ENCODE results near the gene DMD. TPM values are rescaled to one million over a fixed set of nuclear protein-coding genes. Genes with fewer than 3 reads are reported as not detected.

DMD gene
- total RNA-seq, 1 donor from 2014 or later: 1.7 TPM

DNA sequence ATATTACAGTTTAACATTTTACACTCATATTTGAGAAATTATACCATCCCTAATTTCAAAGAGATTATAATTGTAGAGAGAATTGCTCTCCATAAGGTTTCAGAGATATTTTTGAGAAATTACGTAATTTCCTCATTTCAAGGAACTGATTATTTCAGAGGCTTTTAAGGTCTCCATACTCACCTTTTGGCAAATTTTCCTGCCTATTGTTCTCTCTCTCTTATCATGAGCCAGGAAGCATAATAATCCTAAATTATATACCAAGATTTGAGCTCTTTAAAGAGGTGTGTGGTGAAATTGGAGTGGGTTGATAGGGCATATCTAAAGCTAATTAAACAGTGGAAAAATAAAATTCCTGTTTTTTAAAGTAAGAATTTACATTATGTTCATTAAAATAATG, 1890.6 kb downstream of the DMD start:
- no peak overlapping the region for H3K4me3 Mint-ChIP-seq (ENCODE audit: unreplicated experiment)
- H3K36me3 Mint-ChIP-seq (ENCODE audit: unreplicated experiment): no peaks in the 10 kb centered on the region
- no peak for DNase-seq
- no peaks in the 10 kb centered on the region for H3K9me3 Mint-ChIP-seq (ENCODE audit: unreplicated experiment)
- TF ChIP-seq CTCF (IDR thresholded peaks at IDR 0.05; ENCODE audit: partially characterized antibody, unreplicated experiment): no peak
- no peaks in the 10 kb centered on the region for H3K27me3 Mint-ChIP-seq (ENCODE audit: unreplicated experiment)
- H3K27ac Mint-ChIP-seq (ENCODE audit: unreplicated experiment): no peak overlapping the region
- H3K4me1 Mint-ChIP-seq (ENCODE audit: low read depth, unreplicated experiment): peaks cover 3% of the 10 kb centered on the region

DNA sequence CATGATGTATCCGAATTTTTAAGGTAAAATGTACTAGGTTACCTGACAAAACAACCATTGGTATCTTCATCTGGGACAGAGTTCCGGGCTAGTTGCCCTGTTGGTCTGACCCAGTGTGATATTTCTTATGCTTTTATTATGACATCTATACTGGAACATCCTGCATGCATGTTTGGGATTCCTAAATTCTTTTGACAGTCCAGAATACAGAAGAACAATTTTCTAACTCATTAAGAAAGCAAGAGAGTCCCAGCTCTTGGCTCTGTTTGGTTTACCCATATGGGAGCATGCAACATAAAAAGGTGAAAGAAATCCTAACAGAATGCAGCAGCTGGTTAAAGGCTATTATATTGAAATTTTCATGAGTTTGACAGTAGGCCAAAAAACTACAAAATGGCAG, 1891.8 kb downstream of the DMD start:
- Mint-ChIP-seq H3K27me3 (ENCODE audit: unreplicated experiment) (no peaks in the 10 kb centered on the region), H3K36me3 (ENCODE audit: unreplicated experiment) (no peaks in the 10 kb centered on the region), H3K27ac (ENCODE audit: unreplicated experiment) (no peak overlapping the region), H3K4me1 (ENCODE audit: low read depth, unreplicated experiment) (peaks cover 6% of the 10 kb centered on the region), H3K4me3 (ENCODE audit: unreplicated experiment) (no peak overlapping the region), H3K9me3 (ENCODE audit: unreplicated experiment) (no peaks in the 10 kb centered on the region)
- TF ChIP-seq CTCF (IDR thresholded peaks at IDR 0.05; ENCODE audit: partially characterized antibody, unreplicated experiment): no peak
- DNase-seq: no peak

- no peak overlapping the region for H3K4me3 Mint-ChIP-seq (ENCODE audit: unreplicated experiment)
- no peaks in the 10 kb centered on the region for H3K36me3 Mint-ChIP-seq (ENCODE audit: unreplicated experiment)
- no peak for DNase-seq
- no peak for TF ChIP-seq CTCF (IDR thresholded peaks at IDR 0.05; ENCODE audit: partially characterized antibody, unreplicated experiment)
- no peak overlapping the region for H3K27ac Mint-ChIP-seq (ENCODE audit: unreplicated experiment)
- peaks cover 12% of the 10 kb centered on the region for H3K4me1 Mint-ChIP-seq (ENCODE audit: low read depth, unreplicated experiment)
- H3K27me3 Mint-ChIP-seq (ENCODE audit: unreplicated experiment): no peaks in the 10 kb centered on the region
- no peaks in the 10 kb centered on the region for H3K9me3 Mint-ChIP-seq (ENCODE audit: unreplicated experiment)
Measured at GRCh38 chrX:31318866-31319265, 1892.5 kb downstream of the DMD start.

DNA sequence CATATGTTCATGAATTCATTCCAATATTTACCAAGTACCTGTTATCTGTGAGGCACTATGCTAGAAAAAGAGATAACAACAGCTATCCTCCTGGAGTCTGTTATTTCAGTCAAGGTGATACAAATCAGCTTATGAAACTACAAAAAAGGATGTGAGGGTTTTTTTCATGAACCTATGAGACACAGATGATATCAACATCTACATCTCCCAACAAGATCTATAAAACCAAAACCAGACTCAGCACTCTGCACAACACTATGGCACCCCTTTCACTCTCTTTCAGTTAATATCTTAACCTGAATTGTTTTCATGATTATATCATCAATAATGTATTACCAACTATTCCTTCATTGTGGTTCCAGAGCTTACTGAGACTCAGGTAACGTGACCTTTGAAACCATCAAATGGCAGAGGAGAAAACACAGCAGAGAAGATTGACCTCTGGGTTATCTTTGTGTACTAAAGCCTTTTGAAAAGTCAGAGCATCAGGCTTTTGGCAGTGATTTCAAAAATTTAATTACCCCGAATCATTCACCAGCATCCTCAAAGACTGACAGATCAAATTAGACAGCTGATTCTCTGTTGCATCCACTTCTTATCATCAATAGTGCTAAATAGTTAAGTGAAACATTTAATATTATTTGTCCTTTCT, 1894.9 kb downstream of the DMD start:
- H3K27me3 Mint-ChIP-seq (ENCODE audit: unreplicated experiment): no peaks in the 10 kb centered on the region
- no peaks in the 10 kb centered on the region for H3K9me3 Mint-ChIP-seq (ENCODE audit: unreplicated experiment)

More for the DNA sequence above, 1894.9 kb downstream of the DMD start:
- Mint-ChIP-seq H3K36me3 (ENCODE audit: unreplicated experiment) (no peaks in the 10 kb centered on the region), H3K27ac (ENCODE audit: unreplicated experiment) (no peak overlapping the region), H3K4me3 (ENCODE audit: unreplicated experiment) (no peak overlapping the region), H3K4me1 (ENCODE audit: low read depth, unreplicated experiment) (peaks cover 12% of the 10 kb centered on the region)
- DNase-seq: no peak
- no peak for TF ChIP-seq CTCF (IDR thresholded peaks at IDR 0.05; ENCODE audit: partially characterized antibody, unreplicated experiment)
